GM18519 (cell line): ENCODE data around the gene DAP.
"Not testable (repeated sequence)": the region's sequence is repeated elsewhere in the genome, so short reads cannot be mapped to it uniquely, and the experiment has no call there.

ENCODE experiments used
- ATAC-seq: cut with Tn5 transposase; IDR thresholded peaks from one replicate; pipeline ENCODE4 v1.9.1; 2021; ENCODE audit warnings: mild to moderate bottlenecking, moderate library complexity; ENCODE audit not compliant: unreplicated experiment, low FRiP score

Gene DAP

DNA sequence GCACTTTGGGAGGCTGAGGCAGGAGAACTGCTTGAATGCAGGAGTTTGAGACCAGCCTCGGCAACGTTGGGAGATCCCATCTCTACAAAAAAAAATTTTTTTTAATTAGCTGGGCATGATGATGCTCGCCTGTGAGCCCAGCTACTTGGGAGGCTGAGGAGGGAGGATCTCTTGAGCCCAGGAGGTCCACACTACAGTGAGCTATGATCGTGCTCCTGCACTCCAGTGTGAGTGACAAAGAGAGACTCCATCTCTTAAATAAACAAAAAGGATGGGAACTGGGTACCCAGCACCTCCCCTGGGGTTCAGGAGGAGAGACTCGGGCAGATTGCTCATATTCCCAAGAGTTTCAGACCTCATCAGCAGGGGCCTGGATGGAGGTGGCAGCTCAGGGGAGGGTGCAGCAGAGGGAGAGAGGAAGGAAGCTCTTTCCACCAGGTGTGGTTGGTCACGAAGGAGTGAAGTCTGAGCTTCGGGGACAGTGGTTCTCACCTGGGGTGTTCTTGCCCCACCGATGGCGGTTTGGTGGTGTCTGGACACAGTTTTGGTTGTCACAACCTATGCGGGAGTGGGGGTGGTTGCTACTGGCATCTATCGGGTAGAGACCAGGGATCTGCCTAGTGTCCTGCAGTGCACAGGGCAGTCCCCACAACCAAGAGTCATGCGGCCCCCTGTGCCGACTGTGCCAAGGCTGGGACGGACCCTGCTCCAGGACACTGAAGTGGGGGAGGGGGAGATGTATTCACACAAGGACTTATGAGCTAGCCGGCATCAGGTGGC lies 124.5 kb downstream of the DAP start:
- no peak for ATAC-seq

DNA sequence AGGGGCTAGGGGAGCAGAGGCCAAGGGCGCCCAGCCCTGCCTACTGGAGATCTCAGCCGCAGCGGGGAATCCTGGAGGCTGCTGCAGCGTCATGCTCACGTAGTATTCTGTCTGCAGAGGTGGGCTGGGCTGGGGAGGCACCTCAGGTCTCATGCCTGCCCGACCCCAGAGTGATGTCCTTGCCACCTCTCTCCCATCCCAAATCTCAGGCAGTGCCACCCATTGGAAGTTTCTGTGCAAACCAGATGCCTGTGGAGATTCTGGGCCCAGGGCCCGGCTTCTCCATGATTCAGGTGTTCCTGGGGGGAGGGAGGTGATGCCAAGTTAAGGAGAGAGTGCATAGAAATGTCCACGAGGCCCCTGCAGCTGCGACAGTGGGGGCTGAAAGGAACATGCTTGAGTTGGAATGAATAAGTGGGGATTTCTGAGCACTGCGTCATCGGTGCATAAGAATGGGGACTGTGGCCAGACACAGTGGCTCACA lies 125.1 kb downstream of the DAP start:
- ATAC-seq, result peak; percentile 2

DNA sequence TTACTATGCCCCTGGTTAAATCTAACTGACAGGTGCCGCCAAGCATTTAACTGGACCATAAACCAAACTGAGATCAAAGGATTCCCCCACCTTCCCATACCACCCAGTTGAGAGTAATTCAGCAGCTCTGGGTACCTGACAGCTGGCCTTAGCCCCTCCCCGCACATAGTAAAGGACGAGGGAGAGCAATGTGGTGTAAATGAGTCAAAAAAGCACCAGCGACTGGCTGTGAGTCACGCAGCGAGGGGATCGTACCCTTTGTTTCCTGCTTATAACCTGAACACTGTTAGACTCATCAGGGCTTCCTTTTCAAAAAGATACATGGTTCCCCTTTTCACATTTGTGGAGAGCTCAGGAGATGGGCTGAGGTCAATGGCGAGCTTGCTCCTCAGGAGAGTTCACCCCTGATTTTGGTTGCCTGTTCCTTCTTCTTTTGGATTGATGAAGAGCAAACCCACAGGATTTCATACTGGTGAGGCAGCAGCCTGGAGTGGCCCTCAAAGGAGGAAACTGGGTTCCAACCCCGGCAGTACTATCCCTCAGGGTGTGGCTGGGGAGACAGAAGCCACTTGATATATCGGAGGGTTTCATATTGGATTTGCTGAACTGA lies 125.7 kb downstream of the DAP start:
- ATAC-seq, result peak; percentile 60

DNA sequence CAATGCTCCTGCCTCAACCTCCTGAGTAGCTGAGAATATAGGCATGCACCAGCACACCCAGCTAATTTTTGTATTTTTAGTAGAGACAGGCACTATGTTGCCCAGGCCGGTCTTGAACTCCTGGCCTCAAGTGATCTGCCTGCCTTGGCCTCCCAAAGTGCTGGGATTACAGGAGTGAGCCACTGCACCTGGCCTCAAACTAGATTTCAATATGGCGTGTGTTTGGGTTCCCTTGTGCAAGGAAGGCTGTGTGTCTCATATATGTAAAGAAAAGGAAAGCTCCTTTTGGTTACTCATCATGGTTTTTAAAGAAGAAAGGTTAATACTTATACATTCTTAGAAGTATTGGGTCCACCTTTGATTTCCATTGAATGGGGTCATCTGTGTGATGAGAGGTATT lies 126.5 kb downstream of the DAP start:
- ATAC-seq, result no peak

DNA sequence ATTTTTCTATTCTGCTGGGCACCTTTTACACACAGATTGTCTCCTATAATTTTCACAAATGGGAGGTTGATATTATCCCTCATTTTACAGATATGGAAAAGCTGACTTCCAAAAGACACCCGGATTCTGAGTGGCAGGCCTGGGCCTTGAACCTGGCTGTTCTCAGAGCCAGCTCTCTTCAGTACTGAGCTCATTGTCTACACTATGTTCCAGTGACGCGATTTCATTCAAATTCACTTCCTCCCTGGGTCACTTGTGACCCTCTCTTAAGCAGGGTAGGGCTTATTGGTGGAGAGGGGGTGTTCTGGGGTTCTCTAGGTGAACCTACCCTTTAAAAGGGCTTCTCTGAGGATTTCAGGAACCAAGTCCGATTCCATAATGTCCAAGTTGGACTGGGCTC lies 127.0 kb downstream of the DAP start:
- ATAC-seq, result no peak

DNA sequence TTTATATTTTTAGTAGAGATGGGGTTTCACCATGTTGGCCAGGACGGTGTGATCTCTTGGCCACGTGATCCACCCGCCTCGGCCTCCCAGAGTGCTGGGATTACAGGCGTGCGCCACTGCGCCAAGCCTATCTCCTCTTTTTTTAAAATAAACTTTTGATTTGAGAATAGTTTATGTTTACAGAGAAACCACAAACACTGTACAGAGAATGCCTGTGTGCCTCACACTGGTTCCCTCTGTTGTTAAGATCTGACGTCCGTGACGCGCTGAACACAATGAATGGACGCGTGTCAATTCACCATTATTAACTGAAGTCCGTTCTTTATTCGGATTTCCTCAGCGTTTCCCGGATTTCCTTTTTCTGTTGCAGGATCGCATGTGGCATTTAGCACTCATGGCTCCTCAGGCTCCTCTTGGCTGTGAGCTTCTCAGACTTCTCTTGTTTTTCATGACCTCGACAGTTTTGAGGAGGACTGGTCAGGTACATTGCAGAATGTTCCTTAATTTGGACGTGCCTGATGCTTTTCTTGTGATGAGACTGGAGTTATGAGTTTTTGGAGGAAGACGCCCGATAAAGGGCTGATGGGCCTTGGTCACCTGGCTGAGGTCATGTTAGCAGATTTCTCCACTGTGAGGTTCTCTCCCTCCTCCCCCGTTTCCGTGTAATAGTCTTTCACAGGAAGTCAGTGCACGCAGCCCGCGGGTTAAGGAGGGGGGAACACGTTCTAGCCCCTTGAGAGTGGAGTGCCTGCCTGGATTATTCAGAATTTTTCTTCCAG lies 127.6 kb downstream of the DAP start:
- no peak for ATAC-seq

DNA sequence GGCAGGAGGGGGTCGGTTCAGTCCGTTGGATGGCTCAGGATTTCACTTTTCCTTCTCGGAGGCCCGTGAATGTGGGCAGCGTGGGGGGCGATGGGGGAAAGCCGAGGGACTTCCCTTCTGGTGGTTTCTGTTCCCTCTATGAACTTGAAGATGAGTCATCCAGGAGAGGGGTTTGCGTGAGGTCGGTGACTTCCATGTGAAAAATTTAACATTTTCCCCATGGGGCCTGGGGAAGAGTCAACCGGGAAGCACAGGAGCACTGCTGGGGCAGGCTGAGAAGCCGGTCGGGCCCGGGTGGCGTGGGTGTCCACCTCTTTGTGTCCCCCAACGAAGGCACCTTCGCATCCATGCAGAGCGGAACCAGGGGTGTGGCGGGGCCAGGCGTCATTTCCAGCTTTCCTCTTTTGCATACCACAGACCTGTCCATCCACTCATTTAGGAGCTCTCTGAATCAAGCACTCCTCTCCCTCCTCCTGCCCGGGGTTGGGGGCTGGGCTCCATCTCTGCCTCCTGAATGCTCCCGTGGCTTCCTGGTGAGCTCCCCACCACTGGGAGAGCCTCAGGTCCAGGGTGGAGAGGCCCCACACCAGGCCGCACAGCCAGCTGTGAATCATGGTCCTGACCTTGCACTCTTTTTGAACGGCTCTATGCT lies 128.8 kb downstream of the DAP start:
- peak; percentile 22 for ATAC-seq

DNA sequence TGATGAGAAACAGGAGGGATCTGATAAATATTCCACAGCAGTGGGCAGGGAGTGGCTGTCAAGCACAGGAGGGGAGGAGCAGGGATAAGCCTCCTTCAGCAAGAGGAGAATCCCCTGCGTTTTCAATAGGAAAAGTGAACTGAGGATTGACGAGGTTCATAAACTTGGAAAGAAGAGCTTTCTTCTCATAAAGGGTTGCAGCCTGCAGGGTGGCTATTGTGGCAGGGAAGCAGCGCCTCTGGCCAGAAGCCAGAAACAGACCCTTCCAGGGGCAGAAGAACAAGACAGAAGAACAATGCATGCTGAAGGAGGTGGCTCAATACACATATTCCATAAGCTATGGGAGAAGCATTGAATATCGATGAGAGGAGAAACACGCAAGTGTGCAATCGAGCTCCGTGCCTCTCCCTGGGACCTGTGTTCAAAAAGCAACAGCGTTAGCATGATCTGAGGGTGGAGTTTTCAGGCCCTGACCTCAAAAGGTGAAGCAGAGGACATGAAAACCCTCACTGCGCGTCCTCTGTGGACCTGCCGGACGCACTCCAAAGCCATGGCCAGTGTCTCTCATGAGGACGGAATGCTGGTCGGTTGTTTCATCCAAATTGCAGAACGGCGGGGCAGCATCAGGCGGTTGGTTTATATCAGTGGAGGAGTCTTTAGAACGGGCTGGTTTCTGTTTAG lies 129.6 kb downstream of the DAP start:
- ATAC-seq, result no peak

DNA sequence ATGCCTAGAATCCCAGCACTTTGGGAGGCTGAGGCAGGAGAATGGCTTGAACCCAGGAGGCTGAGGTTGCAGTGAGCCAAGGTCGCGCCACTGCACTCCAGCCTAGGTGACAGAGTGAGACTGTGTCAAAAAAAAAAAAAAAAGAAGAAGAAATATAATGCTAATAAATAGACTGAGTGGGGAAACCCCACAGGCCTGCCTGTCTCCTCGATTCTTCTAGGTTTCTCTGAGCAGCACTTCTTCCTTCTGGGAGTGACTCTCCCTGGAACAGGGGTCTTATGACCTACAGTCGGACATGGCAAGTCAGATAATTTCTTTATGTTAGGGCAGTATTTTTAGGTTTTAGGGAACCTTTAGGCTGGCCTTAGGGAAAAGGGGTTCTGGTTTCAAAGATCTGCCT lies 130.3 kb downstream of the DAP start:
- ATAC-seq, result not testable (repeated sequence)

DNA sequence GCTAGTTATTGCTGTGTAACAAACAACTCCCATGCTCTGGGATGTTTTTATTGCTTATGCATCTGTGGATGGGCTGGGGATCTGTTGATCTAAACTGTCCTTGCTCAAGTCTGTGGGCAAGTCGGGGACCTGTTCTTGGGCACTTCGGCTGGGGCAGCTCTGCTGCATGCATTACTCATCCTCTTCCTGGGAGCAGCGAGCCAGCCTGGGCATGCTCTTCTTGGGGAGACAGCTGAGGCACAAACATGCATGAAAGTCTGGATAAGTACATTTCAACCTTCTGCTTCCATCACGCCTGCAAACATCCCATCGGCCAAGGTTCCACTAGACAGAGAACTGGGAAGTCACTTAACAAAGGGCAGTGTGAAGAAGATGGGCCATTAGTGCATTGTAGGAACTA lies 130.9 kb downstream of the DAP start:
- ATAC-seq, result no peak

DNA sequence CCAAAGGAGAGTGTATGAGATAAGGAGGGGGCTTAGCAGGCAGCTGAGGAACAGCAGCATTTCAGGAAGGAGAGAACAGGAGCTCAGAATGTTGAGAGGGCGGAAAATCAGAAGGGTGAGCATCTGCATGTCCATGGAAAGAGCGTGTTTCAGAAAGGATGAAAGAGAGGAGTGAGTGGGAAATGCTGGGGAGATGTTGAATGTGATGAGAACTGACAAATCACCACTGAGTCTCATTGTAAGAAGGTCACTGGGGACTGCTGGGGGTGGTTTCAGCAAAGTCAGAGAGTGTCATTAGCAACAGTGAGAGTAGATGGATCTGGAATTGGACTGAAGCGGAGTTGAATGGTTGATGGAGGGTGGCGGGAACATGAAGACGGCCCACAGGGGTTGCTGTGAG lies 131.4 kb downstream of the DAP start:
- ATAC-seq, result no peak
